ENCODE data around the gene ACP6. TPM values are rescaled to one million over a fixed set of nuclear protein-coding genes. Genes with fewer than 3 reads are reported as not detected.

ACP6 gene
- total RNA-seq (1 to 10 TPM; 4.1 to 8.8 (median 5.1) TPM), polyA plus RNA-seq (1 to 10 TPM; 5.0 to 7.4 (median 6.7) TPM)
- long read RNA-seq, donor 1, full-length matches to known transcripts: 2 of 4 reads
- long read RNA-seq, donor 1, partial matches to known transcripts: 0 of 4 reads
- long read RNA-seq, donor 1, other reads (novel, unspliced or antisense): 2 of 4 reads
- long read RNA-seq, donor 2, full-length matches to known transcripts: 1 of 5 reads
- long read RNA-seq, donor 2, partial matches to known transcripts: 1 of 5 reads
- long read RNA-seq, donor 2, other reads (novel, unspliced or antisense): 3 of 5 reads

- WGBS, 3 donors: 1 to 2% (median 1%) methylated on average over 36 of the region's 36 CpGs
- H3K4me3 ChIP-seq: peak within 1 kb of the TSS; percentile 97
- TF ChIP-seq CTCF (IDR thresholded peaks at IDR 0.05): no peak
- H3K27ac ChIP-seq: peak within 1 kb of the TSS; percentile 80
- H3K36me3 ChIP-seq (ENCODE audit: insufficient read depth in 1 of 2, low read depth in 1 of 2): no peaks in the 10 kb centered on the region
- no peaks in the 10 kb centered on the region for H3K9me3 ChIP-seq
- peaks cover 10% of the 10 kb centered on the region for H3K4me1 ChIP-seq
- ATAC-seq (peak; percentile 97 to 99 (median 98)), DNase-seq (peak; percentile 93 to 97)
- intact Hi-C loops (cut with DNase I): no loop called here
- H3K27me3 ChIP-seq (ENCODE audit: insufficient read depth in 3 of 3, low read length in 2 of 3): peaks cover 0 to 4% (median 2%) of the 10 kb centered on the region in 3 donors
Measured at GRCh38 chr1:147670319-147671001, at the start of gene ACP6. Gene ACP6 (minus strand): TSS chr1:147670524. CDS start chr1:147670048, 476 bp downstream.

GRCh38 chr1:147719711-147720225 lies 49.4 kb upstream of the ACP6 start:
- Histone ChIP-seq H3K27me3 (ENCODE audit: insufficient read depth in 3 of 3, low read length in 2 of 3) (peaks cover 0 to 1% (median 0%) of the 10 kb centered on the region in 3 donors), H3K4me3 (no peak overlapping the region), H3K9me3 (no peaks in the 10 kb centered on the region), H3K36me3 (ENCODE audit: insufficient read depth in 1 of 2, low read depth in 1 of 2) (no peaks in the 10 kb centered on the region), H3K4me1 (no peaks in the 10 kb centered on the region), H3K27ac (no peak overlapping the region)
- intact Hi-C loops (cut with DNase I): loop anchor here in 1 of 2 donors (5.0 kb wide), 1 partner anchor 173 kb away; no protein-coding TSS in a partner anchor
- DNase-seq: no peak
- 68 to 78% (median 75%) methylated on average over 7 of the region's 7 CpGs for WGBS, 3 donors
- no peak for ATAC-seq
- no peak for TF ChIP-seq CTCF (IDR thresholded peaks at IDR 0.05)

- Histone ChIP-seq H3K4me1 (no peaks in the 10 kb centered on the region), H3K27ac (no peak overlapping the region), H3K36me3 (ENCODE audit: insufficient read depth in 1 of 2, low read depth in 1 of 2) (no peaks in the 10 kb centered on the region), H3K4me3 (no peak overlapping the region), H3K9me3 (no peaks in the 10 kb centered on the region), H3K27me3 (ENCODE audit: insufficient read depth in 3 of 3, low read length in 2 of 3) (peaks cover 0 to 7% (median 0%) of the 10 kb centered on the region in 3 donors)
- TF ChIP-seq CTCF (IDR thresholded peaks at IDR 0.05): no peak
- no peak for ATAC-seq
- no peak for DNase-seq
- WGBS, 3 donors: 82 to 87% (median 85%) methylated on average over 7 of the region's 7 CpGs
- intact Hi-C loops (cut with DNase I): no loop called here
Measured at GRCh38 chr1:147719029-147719698, 48.8 kb upstream of the ACP6 start.

- Histone ChIP-seq H3K9me3 (no peaks in the 10 kb centered on the region), H3K27me3 (ENCODE audit: insufficient read depth in 3 of 3, low read length in 2 of 3) (peaks cover 0 to 10% (median 0%) of the 10 kb centered on the region in 3 donors), H3K4me3 (no peak overlapping the region), H3K27ac (no peak overlapping the region), H3K36me3 (ENCODE audit: insufficient read depth in 1 of 2, low read depth in 1 of 2) (no peaks in the 10 kb centered on the region), H3K4me1 (no peaks in the 10 kb centered on the region)
- 47 to 55% (median 51%) methylated on average over 4 of the region's 4 CpGs for WGBS, 3 donors
- TF ChIP-seq CTCF (IDR thresholded peaks at IDR 0.05): no peak
- intact Hi-C loops (cut with DNase I): no loop called here
- ATAC-seq (no peak), DNase-seq (no peak)
Measured at GRCh38 chr1:147717706-147718097, 47.4 kb upstream of the ACP6 start.

All from psoas muscle (tissue), 8 donors.